ENCODE results near the gene CARNS1. TPM values are rescaled to one million over a fixed set of nuclear protein-coding genes. Genes with fewer than 3 reads are reported as not detected.
A peak's percentile ranks its signal among the peaks of the same experiment; 100 is the strongest.

The CARNS1 gene
- total and polyA plus RNA-seq, 9 of the 15 experiments (the other 6 are each of a cell fraction or from before 2014, with no cell fraction given): 0.01 to 0.18 (median 0.06) TPM; not detected in 3

DNA sequence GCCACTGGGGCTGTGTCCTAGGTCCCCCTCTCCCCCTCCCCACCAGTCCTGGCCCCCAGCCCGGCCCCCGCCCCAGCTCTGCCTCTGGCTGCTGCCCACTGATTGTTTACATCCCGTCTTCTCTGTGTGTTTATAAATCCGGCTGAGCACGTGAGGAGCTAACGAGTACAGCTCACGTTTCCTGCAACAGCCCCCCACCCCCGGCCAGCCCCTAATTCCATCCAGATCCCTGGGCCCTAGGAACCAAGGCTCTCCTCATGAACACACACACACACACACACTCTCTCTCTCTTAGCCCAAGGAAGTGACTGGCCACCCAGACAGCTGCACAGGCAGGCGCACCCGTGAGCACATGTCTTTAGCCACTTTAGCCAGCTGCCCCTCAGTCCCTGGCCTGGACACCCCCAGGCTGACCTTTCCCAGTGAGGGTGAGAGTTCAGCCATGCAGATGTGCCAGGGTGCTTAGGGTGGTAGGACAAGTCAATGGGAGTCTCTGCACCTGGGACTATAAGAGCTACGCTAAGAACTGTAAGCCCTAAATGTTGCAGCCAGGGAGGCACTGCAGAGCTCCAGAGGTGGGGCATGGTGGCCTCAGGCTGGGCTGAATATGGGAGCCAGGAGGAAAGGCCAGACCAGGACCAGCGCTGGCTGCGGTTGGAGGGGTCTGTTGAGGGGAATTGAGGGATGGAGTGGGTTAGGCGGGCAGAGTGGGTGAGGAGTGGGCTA is 45.0 kb upstream of the CARNS1 start:
- BruUV-seq (replicated peaks): no TSS peak
- Histone ChIP-seq H3K27me3 (ENCODE audit: control insufficient read depth in 2 of 2, insufficient read depth in 2 of 2, low read length in 2 of 2) (no peaks in the 10 kb centered on the region), H3K4me3 (no peak overlapping the region), H2AFZ (ENCODE audit: low read depth, low read length) (no peak overlapping the region), H3K79me2 (ENCODE audit: control insufficient read depth, insufficient read depth, low read length) (peaks cover 39% of the 10 kb centered on the region; the same call in 2 of the 3 replicates), H3K4me2 (ENCODE audit: insufficient read depth, low read length) (no peak overlapping the region; the same call in 1 of the 2 replicates), H3K9me3 (replicated peaks; ENCODE audit: control insufficient read depth, insufficient read depth, low read depth, low read length) (no peaks in the 10 kb centered on the region), H3K9me1 (ENCODE audit: control insufficient read depth, insufficient read depth, low read length) (no peaks in the 10 kb centered on the region), H3K27ac (ENCODE audit: extremely low read depth, low read depth, low read length) (peak overlapping the region; percentile 40; the same call in 1 of the 3 replicates), H4K20me1 (replicated peaks; ENCODE audit: control insufficient read depth, insufficient read depth, low read length) (no peaks in the 10 kb centered on the region), H3K4me1 (replicated peaks in 1 of 2; ENCODE audit: control insufficient read depth in 2 of 2, insufficient read depth in 2 of 2, low read length in 2 of 2) (peaks cover 45 to 73% of the 10 kb centered on the region in 2 experiments), H3K9ac (ENCODE audit: insufficient read depth in 1 of 2, low read depth in 2 of 2, low read length in 2 of 2) (peak overlapping the region in 1 of 2 experiments; percentile 86; a peak in 2 of 4 replicates), H3K36me3 (ENCODE audit: control insufficient read depth, insufficient read depth, low read length) (no peaks in the 10 kb centered on the region)
- ChIA-PET CTCF (ENCODE audit: low intra/inter-chr PET ratio) (no interaction called here), POLR2A (interaction anchor here (0.7 to 3.0 kb wide), 8 partner anchors 8 to 35 kb away, joined by 3 to 10 read pairs (median 5); partner anchors contain the start of gene POLD4)
- ATAC-seq (no peak), DNase-seq (ENCODE audit: extremely low read depth in 1 of 4, low spot score in 3 of 4) (no peak), FAIRE-seq (no peak)
- intact Hi-C loops (cut with micrococcal nuclease) (no loop called here), in situ Hi-C loops (cut with MboI) (no loop called here)
- WGBS (ENCODE audit: insufficient coverage, low coverage, missing lambda C conversion rate): 50% methylated on average over 12 of the region's 14 CpGs
- TF ChIP-seq, protein P1, sequence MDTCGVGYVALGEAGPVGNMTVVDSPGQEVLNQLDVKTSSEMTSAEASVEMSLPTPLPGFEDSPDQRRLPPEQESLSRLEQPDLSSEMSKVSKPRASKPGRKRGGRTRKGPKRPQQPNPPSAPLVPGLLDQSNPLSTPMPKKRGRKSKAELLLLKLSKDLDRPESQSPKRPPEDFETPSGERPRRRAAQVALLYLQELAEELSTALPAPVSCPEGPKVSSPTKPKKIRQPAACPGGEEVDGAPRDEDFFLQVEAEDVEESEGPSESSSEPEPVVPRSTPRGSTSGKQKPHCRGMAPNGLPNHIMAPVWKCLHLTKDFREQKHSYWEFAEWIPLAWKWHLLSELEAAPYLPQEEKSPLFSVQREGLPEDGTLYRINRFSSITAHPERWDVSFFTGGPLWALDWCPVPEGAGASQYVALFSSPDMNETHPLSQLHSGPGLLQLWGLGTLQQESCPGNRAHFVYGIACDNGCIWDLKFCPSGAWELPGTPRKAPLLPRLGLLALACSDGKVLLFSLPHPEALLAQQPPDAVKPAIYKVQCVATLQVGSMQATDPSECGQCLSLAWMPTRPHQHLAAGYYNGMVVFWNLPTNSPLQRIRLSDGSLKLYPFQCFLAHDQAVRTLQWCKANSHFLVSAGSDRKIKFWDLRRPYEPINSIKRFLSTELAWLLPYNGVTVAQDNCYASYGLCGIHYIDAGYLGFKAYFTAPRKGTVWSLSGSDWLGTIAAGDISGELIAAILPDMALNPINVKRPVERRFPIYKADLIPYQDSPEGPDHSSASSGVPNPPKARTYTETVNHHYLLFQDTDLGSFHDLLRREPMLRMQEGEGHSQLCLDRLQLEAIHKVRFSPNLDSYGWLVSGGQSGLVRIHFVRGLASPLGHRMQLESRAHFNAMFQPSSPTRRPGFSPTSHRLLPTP (IDR thresholded peaks at IDR 0.05; ENCODE audit: borderline replicate concordance, extremely low read depth, insufficient read length): no peak
- TF ChIP-seq RFX1 (IDR thresholded peaks at IDR 0.05) (no peak), RFX7 (CRISPR knock-in tag; IDR thresholded peaks at IDR 0.05) (no peak), YBX1 (IDR thresholded peaks at IDR 0.05) (no peak), ERF (CRISPR knock-in tag; IDR thresholded peaks at IDR 0.05) (no peak), EZH2 (IDR thresholded peaks at IDR 0.05; ENCODE audit: borderline replicate concordance, low read depth, low read length) (no peak), BCOR (IDR thresholded peaks at IDR 0.05) (no peak), POLR2AphosphoS5 (IDR thresholded peaks at IDR 0.05; ENCODE audit: control insufficient read depth, insufficient read depth, low read depth, low read length) (0 out of 2 replicates have a peak, but pooled peaks have one; percentile 20), BHLHE40 (IDR thresholded peaks at IDR 0.05; ENCODE audit: low read length) (peak; percentile 37; the same call in 1 of the 2 replicates), ARHGAP35 (IDR thresholded peaks at IDR 0.05; ENCODE audit: partially characterized antibody) (no peak), ZNF778 (CRISPR knock-in tag; IDR thresholded peaks at IDR 0.05) (no peak), PHB2 (IDR thresholded peaks at IDR 0.05; ENCODE audit: low read depth) (no peak), ZNF197 (CRISPR knock-in tag; IDR thresholded peaks at IDR 0.05; ENCODE audit: low read depth) (no peak)
- TF ChIP-seq, protein P2, sequence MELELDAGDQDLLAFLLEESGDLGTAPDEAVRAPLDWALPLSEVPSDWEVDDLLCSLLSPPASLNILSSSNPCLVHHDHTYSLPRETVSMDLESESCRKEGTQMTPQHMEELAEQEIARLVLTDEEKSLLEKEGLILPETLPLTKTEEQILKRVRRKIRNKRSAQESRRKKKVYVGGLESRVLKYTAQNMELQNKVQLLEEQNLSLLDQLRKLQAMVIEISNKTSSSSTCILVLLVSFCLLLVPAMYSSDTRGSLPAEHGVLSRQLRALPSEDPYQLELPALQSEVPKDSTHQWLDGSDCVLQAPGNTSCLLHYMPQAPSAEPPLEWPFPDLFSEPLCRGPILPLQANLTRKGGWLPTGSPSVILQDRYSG (tag; conservative IDR thresholded peaks at IDR 0.05; ENCODE audit: low read depth): no peak
- TF ChIP-seq, protein P3, sequence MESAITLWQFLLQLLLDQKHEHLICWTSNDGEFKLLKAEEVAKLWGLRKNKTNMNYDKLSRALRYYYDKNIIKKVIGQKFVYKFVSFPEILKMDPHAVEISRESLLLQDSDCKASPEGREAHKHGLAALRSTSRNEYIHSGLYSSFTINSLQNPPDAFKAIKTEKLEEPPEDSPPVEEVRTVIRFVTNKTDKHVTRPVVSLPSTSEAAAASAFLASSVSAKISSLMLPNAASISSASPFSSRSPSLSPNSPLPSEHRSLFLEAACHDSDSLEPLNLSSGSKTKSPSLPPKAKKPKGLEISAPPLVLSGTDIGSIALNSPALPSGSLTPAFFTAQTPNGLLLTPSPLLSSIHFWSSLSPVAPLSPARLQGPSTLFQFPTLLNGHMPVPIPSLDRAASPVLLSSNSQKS (CRISPR knock-in tag; IDR thresholded peaks at IDR 0.05): no peak
- TF ChIP-seq, protein P4, sequence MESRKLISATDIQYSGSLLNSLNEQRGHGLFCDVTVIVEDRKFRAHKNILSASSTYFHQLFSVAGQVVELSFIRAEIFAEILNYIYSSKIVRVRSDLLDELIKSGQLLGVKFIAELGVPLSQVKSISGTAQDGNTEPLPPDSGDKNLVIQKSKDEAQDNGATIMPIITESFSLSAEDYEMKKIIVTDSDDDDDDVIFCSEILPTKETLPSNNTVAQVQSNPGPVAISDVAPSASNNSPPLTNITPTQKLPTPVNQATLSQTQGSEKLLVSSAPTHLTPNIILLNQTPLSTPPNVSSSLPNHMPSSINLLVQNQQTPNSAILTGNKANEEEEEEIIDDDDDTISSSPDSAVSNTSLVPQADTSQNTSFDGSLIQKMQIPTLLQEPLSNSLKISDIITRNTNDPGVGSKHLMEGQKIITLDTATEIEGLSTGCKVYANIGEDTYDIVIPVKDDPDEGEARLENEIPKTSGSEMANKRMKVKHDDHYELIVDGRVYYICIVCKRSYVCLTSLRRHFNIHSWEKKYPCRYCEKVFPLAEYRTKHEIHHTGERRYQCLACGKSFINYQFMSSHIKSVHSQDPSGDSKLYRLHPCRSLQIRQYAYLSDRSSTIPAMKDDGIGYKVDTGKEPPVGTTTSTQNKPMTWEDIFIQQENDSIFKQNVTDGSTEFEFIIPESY (CRISPR knock-in tag; IDR thresholded peaks at IDR 0.05): no peak

All from K562 (cell line).